Activated CD4-positive, alpha-beta T cell treated with anti-CD3 and anti-CD28 coated beads, Interleukin-10, Interleukin-2, amounts not matched to agents 100 ng/mL and 50 ng/mL, durations not matched to agents 16 hours and 8 hours (primary cell): Measurements from ENCODE around the gene GRK3.
"Not testable (repeated sequence)": the region's sequence is repeated elsewhere in the genome, so short reads cannot be mapped to it uniquely, and the experiment has no call there.

ENCODE experiments used
- DNase-seq: peaks from one replicate; pipeline ENCODE4 v3.0.0-alpha.2; 2020

Gene GRK3

DNA sequence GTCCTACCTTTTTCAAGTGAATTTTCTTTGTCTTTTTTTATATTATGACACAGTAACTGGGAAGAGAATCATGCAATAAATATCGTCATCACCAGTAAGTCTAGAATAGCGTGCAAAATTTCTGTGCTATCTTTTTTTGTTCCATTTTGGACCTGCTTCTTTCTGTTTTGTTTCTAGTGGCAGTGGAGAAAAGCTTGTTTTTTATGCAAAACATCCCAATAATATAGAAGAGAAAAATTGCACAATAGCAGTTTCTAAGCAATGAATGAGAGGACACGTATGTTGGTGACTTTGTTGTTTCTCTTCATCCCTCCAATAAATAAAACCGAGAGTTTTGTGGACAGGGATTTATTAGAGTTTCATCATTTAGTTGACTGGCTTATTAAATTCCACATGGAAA is 10.3 kb downstream of the GRK3 start:
- no peak for DNase-seq

DNA sequence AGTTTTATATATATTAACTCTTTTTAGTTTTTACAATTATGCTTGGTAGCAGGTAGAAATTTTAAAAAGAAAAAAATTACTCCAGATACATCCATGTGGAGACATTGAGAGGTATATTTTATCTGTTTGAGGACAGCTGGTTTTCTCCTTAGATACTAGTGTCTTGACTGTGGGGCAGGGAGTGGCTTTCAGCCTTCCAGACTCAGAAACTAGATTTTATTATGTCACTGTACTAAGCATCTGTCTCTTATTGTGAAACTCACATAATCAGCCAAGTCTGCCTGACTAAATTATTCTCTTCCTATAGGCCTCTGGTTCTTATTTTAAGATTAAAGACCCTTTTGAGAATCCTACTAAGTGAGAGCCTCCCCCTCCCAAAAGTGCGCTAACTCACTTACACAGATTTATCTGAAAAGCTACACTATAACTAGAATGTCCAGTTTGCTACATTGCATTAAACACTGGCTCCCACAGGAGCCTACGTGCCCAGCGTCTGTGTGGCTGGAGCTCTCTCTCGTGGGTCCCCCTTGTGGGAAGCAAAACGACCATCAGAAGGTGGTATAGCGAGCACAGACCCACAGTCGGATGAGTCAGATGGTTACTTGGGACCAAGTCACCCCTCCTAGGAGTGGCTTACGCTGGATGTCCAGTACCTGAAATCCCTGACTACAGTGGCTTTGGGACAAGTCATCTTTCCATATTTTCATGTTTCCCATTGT is 11.4 kb downstream of the GRK3 start:
- DNase-seq = not testable (repeated sequence)

DNA sequence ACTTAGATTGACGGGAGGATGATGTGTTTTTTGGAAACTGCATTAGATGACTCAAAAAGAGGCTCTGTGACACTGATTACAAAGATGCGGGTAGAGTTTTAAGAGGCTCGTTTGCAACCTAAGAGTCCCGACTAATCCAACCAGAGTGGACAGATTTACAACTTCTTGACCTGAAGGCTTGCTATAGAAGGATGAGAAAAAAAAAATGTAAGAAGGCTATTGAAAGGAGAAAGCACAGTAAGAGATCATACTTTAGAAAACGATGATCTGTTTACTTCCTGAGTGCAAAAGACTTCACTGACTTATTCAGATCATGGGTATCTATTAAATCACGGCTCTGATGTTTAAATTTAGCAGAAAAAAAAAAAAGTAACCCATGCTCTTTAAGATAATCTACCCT is 17.0 kb downstream of the GRK3 start:
- not testable (repeated sequence) for DNase-seq

DNA sequence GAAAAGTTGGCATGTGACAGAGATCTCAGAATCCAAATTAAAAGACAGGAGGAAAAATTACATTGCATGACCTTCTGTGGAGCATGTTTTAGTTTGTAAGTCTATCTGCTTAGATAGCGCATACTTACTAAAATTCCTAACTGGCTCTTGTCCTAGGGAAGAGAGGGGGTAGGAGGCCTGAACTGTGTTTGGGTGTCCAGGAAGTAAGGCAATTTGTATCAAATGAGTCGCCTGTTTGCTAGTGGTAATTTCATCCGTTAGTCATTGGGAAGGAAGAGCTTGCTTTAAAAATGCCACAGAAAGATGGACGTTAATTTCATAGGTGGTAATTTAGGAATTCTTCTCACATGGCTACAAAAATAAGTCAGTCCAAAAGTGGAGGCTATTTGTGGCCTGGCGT is 18.5 kb downstream of the GRK3 start:
- DNase-seq = no peak

DNA sequence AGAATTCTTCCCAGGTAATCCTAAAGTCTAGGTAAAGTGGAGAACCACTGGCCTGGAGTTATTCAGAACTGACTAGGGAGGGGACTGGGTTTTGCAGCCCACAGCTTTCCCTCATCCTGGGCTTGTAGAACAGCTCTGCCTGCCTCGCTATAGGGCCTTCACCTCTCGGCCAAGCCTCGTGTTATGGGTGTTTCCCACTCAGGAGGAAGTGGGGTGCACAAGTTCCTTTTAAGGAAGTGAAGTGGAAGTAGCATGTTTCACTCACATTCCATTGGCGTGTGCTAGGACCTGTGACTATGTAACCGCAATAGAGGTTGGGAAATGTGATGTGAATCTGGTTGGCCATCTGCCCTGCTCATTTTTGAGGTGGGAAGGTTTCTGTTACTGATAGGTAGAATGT is 20.5 kb downstream of the GRK3 start:
- DNase-seq = not testable (repeated sequence)

DNA sequence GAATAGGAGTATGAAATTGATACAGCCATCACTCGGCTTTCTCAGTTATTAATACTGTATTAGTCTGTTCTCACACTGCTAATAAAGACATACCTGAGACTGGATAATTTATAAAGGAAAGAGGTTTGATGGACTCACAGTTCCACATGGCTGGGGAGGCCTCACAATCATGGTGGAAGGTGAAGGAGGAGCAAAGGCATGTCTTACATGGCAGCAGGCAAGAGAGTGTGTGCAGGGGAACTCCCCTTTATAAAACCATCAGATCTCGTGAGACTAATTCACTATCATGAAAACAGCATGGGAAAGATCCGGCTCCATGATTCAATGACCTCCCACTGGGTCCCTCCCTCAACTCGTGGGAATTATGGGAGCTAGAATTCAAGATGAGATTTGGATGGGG is 25.2 kb downstream of the GRK3 start:
- DNase-seq = not testable (repeated sequence)

DNA sequence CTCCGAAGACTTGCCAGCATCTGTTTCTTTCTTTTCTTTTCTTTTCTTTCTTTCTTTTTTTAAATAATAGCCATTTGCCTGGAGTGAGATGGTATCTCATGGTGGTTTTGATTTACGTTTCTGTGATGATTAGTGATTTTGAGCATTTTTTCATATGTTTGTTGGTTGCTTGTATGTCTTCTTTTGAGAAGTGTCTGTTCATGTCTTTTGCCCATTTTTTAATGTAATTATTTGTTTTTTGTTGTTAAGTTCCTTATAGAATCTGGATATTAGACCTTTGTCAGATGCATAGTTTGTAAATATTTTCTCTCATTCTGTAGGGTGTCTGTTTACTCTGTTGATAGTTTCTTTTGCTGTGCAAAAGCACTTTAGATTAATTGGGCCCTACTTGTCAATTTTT is 28.8 kb downstream of the GRK3 start:
- not testable (repeated sequence) for DNase-seq

DNA sequence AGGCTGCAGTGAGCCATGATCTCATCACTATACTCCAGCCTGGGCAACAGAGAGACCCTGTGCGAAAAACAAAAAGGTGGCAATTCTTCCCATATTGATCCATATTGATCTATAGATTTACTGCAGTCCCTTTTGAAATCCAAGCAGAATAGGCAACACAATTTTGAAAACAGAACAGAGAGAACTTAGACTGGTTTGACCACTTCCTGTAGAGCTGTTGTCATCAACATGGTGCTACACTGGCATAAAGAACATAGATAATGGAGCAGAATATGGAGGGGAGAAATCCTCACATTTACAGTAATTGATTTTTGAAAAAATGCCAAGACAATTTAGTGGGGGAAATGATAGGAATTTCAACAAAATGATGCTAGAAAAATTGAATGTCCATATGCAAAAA is 34.1 kb downstream of the GRK3 start:
- DNase-seq = peak; percentile 13

DNA sequence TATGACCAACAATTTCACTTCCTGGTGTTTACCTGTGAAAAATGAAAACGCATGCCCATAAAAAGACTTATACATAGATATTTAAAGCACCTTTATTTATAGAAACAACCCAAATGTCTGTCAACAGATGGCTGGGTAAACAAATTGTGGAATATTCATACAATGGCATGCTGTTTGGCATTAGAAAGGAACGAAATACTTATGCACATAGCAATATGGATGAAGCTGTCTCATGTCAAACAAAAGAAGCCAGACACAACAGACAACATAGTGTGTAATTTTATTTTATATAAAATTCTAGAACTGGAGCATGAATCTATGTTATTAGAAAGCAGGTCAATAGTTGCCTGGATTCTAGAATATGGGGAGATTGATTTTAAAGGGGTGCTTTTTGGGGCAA is 38.0 kb downstream of the GRK3 start:
- no peak for DNase-seq

DNA sequence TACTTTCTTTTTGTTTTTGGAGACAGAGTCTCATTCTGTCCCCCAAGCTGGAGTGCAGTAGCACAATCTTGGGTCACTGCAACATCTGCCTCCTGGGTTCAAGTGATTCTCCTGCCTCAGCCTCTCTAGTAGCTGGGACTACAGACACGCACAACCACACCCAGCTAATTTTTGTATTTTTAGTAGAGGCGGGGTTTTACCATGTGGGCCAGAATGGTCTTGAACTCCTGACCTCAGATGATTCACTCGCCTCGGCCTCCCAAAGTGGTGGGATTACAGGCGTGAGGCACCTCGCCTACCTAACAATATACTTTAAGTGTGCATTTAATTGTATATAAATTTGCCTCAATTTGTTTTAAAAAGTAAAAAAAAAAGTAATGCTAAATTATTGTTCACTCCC is 38.4 kb downstream of the GRK3 start:
- no peak for DNase-seq

DNA sequence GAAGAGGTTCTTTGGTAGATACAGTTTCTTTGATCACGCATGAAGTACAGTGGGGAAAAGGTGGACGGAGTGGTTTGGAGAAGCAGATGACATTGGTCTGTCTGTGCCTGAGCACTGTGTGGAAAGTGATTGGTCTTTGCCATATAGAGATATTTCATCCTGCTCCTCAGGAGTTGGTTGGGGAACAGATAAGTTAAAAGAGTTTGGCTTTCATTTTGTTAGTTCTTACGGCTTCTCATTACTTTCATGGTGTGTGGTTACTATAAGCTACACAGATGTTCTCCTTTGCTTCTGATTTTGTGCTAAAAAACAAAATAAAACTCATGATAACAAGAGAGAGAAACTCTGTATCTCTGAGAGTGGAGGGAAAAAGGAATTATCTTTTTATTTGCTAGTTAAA is 40.7 kb downstream of the GRK3 start:
- not testable (repeated sequence) for DNase-seq

DNA sequence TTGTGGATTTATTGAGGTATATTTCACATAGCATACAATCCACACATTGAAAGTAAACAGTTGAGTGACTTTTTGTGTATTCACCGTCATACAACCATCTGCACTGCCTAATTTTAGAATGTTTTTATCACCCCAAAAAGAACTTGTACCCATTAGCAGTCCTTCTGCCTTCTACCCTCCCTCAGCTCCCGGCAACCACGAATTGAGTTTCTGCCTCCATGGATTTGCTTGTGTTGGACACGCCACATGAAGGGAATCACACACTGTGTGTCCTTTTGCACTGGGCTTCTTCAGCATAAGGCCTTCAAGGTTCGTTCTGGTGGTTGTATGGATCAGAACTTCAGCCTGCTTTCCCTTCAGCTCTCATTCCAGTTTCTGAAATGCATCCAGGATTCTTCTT is 41.1 kb downstream of the GRK3 start:
- not testable (repeated sequence) for DNase-seq

DNA sequence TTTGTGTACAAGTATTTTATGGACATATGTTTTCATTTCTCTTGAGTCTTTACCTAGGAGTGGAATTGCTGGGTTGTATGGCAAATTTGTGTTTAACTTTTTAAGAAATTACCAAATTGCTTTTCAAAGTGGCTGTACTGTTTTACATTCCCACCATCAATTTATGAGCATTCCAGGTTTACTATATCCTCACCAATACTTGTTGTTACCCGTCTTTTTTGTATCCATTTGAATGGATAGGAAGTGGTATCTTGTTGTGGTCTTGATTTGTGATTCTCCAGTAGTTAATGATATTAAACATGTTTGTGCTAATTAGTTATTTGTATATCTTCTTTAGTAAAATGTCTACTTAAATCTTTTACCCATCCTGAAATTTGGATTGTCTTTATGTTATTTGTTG is 46.8 kb downstream of the GRK3 start:
- not testable (repeated sequence) for DNase-seq

DNA sequence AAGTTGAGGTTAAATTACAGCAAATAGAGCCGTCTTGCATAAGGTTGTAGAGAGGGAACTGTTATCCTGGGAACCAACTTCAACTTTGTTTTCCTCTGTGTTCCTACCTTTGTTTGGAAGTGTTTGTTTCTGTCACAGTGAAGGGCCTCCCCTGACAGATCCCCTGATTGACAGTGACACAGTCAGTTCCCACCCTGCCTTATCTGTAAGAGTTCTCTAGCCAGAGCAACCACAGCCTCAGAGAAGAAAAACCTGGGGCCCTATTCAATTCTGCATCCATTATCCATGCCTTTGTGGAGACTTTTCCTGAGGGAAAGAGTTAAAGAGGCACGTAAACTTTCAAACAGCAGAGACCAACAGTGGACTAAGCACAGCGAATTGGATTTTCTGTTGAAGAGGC is 48.7 kb downstream of the GRK3 start:
- not testable (repeated sequence) for DNase-seq

DNA sequence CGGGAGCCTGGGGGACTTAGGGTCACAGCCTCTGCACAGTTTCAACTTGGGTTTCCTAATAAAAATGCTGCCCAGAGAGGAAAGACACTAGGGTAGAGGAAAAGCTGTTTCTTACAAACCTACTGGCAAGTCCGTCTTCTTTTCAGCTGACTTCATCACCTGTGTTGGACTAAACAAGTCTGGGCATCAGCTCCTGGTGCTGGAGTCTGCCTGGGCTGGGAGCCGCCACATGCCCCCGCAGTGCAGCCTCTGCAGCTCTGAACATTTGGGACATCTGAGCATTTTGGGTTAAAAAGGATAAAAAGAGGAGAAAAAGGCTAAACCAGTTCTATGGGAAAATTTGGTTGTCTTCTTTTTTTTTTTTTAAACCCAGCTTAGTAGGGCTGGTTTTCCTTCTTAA is 49.1 kb downstream of the GRK3 start:
- not testable (repeated sequence) for DNase-seq

DNA sequence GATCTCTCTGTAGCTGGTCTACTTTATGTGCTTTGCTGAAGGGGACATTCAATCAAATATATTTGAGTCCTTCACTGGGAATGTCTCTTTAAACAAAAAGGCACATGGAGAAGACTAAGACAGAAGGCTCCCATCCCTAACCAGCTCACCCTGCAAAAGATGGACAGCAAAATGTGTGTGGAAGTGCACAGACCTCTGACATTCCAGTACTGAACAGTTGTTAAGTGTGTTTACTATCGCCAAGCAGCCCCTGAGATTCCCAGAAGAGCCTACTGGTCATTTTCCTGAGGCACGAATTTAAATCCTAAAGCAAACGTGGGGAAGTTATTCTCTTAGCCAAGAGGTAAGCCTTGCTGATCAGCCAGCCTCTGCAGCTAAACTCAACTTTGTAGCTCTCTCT is 50.3 kb downstream of the GRK3 start:
- DNase-seq = not testable (repeated sequence)

DNA sequence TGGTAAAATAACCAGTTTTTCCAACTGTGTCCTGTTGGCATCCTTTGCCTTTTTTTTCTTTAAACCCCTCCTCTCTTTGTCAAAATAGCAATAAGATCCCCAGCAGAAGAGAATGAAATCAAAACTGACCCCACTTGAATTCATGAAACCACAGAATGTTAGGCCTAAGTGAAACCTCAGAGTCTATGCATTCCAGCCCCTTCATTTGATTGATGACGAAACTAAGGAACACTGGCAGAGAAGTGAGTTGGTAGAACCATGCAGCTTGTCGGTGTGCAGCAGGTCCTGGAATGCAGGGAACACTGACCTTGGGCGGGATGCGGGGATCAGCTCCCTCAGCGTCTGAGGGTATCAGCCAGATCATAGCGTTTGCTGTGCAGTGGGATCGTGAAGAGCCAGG is 57.5 kb downstream of the GRK3 start:
- DNase-seq = no peak

DNA sequence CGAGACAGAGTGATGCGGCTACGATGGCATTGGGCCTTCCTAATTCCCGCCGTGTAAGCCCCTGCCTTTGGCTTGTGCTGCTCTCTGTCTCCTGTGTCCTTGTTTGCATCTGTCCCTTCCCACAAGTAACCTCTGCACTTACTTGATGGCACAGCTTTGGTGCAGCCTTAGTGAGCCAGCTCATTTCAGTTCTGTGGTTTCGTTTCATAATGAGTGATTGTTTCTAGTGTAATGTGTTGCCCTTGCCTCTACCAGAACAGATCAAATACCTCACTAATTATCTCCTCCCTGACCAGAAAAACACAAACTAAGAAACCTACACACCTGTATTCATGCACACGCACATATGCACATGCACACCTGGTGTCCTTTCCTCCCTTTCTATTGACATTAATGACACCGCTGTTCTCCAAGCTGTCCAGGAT is 58.8 kb downstream of the GRK3 start:
- peak; percentile 89 for DNase-seq

DNA sequence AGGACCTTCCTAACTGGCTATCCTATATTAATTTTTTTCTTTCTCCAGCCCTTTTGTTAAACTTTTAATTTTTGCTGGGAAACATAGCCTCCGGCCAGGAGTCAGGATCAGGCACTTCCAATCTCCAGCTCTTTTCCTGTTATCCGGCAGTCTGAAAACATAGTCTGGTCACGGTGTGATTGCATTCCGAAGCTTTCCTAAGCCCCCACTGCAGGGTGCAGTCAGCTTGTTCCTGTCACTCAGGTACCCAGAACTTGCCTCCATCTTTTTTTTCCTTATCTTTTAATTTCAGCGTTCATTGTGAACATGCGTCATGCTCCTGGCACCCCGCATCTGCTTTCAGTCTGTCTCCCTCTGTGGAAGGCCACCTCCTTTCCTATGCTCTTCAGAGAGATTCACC is 59.4 kb downstream of the GRK3 start:
- DNase-seq = no peak

DNA sequence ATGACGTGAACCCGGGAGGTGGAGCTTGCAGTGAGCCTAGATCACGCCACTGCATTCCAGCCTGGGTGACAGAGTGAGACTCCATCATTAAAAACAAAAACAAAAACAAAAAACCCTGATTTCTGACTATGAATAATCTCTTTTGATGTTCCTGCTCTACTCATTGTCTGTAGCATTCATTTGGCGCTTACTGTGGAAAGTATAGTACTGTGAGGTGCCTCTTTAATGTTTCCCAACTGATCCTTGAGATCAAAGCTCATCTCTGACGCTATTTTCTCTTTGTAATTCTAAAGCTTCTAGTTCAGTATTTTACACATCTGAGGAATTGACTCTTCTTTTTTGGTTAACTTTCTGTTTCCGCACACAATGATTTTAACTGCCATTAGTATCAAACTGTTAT is 60.0 kb downstream of the GRK3 start:
- peak; percentile 62 for DNase-seq

DNA sequence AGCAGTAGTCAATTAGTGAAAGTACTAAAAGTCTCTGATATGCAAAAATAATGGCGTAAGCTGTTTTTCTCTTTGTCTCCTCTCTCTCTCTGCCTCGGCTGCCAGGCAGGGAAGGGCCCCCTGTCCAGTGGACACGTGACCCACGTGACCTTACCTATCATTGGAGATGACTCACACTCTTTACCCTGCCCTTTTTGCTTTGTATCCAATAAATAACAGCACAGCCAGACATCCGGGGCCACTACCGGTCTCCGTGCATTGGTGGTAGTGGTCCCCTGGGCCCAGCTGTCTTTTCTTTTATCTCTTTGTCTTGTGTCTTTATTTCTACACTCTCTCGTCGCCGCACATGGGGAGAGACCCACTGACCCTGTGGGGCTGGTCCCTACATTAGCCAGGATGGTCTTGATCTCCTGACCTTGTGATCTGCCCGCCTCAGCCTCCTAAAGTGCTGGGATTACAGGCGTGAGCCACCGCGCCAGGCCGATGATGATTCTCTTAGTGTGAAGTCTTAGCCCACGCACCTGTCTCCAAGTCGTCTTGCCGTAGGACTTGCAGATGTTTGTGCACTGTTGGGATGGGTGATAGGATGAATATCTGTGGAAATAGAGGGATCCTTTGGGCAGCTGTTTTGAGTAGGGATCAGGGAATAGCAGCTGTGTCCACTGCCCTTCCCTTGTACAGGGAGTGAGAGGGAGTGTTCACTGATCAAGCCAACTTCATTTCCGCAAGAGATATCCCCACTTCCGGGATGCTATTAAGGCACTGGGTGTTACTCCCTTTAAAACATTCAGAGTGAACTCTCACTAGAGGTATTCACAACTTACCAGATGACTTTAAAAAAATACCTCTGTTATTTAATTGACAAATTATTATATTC is 61.5 kb downstream of the GRK3 start:
- DNase-seq = not testable (repeated sequence)

DNA sequence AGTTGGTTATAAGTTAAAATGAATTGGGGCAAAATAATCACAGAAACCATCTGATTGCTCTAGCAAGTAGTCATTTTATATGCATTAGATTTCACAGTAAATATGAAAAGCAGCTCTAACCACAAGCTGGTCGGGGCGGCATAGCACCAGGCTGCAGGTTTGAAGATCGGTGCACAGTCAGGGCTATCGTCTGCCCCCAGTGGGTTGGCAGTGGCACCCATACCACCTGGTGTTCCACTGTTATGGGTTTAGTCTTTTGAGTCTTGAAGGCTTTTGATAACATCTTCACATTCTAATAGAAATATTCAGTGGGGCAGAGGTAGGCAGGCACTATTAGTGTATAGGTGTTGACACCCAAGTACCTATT is 62.1 kb downstream of the GRK3 start:
- no peak for DNase-seq

DNA sequence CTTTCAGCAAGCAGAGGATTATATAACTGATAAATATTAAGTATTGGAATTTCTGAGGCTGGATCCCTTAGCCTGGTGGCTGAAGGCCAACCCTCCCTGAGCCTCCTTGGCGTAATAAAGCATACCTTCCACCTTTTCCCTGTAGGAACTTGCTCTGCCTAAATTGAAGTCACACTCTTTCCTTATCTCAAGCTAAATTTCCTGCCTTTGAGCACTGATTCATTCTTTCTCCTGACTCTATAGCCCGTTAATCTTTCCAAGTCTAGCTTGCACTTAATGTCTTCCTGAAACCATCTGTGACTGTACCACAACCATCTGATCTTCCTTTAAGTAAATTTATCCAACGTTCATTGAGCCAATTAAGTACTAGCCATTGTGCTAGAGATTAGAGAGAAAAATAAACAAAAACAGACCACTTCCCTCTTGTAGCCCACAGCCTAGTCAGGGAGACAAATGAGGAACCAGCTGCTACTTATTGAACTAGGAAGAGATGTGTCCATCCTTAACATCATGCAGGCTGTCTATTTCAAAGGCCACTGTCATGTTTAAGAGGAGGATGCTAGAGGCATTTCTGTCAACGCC is 62.9 kb downstream of the GRK3 start:
- DNase-seq = no peak

DNA sequence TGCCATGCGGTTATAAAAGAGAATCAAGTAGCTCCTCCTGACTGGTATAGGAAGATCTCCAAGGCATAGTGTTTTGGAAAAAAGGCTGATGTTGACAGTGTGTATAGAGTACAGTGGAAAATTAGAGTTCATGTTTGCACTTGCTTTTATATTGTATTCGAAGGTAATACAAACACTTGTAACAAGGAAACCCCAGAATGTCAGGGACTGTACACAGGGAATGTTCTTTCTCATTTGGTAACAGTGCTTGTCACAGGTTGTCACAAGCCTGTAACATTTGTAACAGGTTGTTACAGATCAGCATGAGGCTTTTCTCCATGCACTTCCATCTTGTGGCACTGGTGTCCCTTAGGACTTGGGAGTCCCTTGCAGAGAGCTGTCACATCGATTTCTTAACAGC is 64.0 kb downstream of the GRK3 start:
- DNase-seq = no peak
